Kidney (tissue), 14 donors: ENCODE data around the gene CDADC1. TPM values are rescaled to one million over a fixed set of nuclear protein-coding genes. Genes with fewer than 3 reads are reported as not detected.
A peak's percentile ranks its signal among the peaks of the same experiment; 100 is the strongest.

ENCODE experiments used
- DNase-seq, 5 donors: peaks; one replicate each; pipeline ENCODE4 v3.0.0-alpha.2; 2013 to 2020
- FAIRE-seq: peaks from 2 replicates; lab custom pipeline; 2012; peaks lifted over from hg19 to GRCh38; lab: Jason Lieb, UNC
- H3K27ac ChIP-seq, 2 donors: one replicate each; pipeline ENCODE4 v1.7.0; 2013; ENCODE audit warnings: low read depth in 2 of 2, low read length in 2 of 2, inconsistent platforms in 1 of 2
- H3K27me3 ChIP-seq: one replicate; pipeline ENCODE4 v1.7.1; 2013; ENCODE audit warnings: low read length, inconsistent platforms; ENCODE audit not compliant: control insufficient read depth, insufficient read depth
- H3K36me3 ChIP-seq, 3 donors: one replicate each; pipeline versions ENCODE4 v1.7.0 to v1.7.1; 2013; ENCODE audit warnings: low read length in 3 of 3, control low read depth in 1 of 3, inconsistent platforms in 1 of 3; ENCODE audit not compliant: insufficient read depth in 3 of 3, control insufficient read depth in 2 of 3
- H3K4me1 ChIP-seq, 3 donors: one replicate each; pipeline versions ENCODE4 v1.7.0 to v1.7.1; 2013; ENCODE audit warnings: low read length in 3 of 3, inconsistent platforms in 1 of 3, low read depth in 1 of 3; ENCODE audit not compliant: control insufficient read depth in 2 of 3, insufficient read depth in 2 of 3
- H3K4me3 ChIP-seq, 3 donors: one replicate each; pipeline versions ENCODE4 v1.7.0 to v1.8.1; 2013; ENCODE audit warnings: low read length in 3 of 3, control low read depth in 1 of 3, inconsistent platforms in 1 of 3
- H3K9ac ChIP-seq, 3 donors: one replicate each; pipeline versions ENCODE4 v1.7.0 to v1.7.1; 2013; ENCODE audit warnings: low read length in 3 of 3, control low read depth in 1 of 3, inconsistent platforms in 1 of 3
- H3K9me3 ChIP-seq, 3 donors: one replicate each; pipeline versions ENCODE4 v1.7.0 to v1.7.1; 2013; ENCODE audit warnings: low read length in 3 of 3, control low read depth in 1 of 3, inconsistent platforms in 1 of 3; ENCODE audit not compliant: control insufficient read depth in 2 of 3, insufficient read depth in 1 of 3
- CTCF ChIP-seq: IDR thresholded peaks from 3 replicates; pipeline ENCODE4 v1.5.1; 2012; ENCODE audit warnings: mild to moderate bottlenecking, moderate library complexity, borderline replicate concordance; ENCODE audit not compliant: insufficient read depth; ENCODE audit errors: extremely low read depth
- intact Hi-C: fragments of 100-400 bp; cut with DNase I; formaldehyde crosslinking; loops from one replicate; pipeline ENCODE4 v1.11.1; 2022
- polyA plus RNA-seq: library from polyadenylated mRNA; stranded (reverse); fragments of 350-450 nt; fragmentation: Illumina TruSeq; extraction: RNeasy Lipid Tissue Mini Kit (QIAGEN cat#74804); gene quantifications from one replicate; pipeline ENCODE4 v1.2.3, GENCODE V29; 2014; ENCODE audit warnings: low read depth, low replicate concordance; ENCODE audit not compliant: insufficient read depth
- total RNA-seq: library from RNA; stranded (reverse); fragmentation: NEBNext Ultra II Directional; extraction: Animal tissue kit (Norgen Biotek cat#: 25700); gene quantifications from one replicate; pipeline ENCODE4 v1.2.1, GENCODE V29; 2021
- donor health status: control.
- donor health status: control.
- donor health status: control.
- donor health status: control.
- donor health status: control.
- donor health status: DM: yes; HTN: yes; CAD: no.
- donor health status: Normal renal cell carcinoma (clear cell type).

The CDADC1 gene
- total and polyA plus RNA-seq, 2 donors from 2014 or later, result 8.3 to 12.2 TPM

GRCh38 chr13:49217962-49218492 is 29.7 kb upstream of the CDADC1 start:
- Histone ChIP-seq H3K4me3 (no peak overlapping the region), H3K9ac (no peak overlapping the region), H3K4me1 (peaks cover 0 to 9% (median 0%) of the 10 kb centered on the region in 3 donors), H3K27me3 (peaks cover 26% of the 10 kb centered on the region), H3K36me3 (no peaks in the 10 kb centered on the region), H3K9me3 (no peaks in the 10 kb centered on the region), H3K27ac (no peak overlapping the region)
- FAIRE-seq (no peak), DNase-seq (peak in 2 of 5 donors; percentile 19 to 30)
- intact Hi-C loops, result no loop called here
- TF ChIP-seq CTCF, result no peak

- intact Hi-C loops, result no loop called here
- H3K9me3 ChIP-seq, result no peaks in the 10 kb centered on the region
- no peak overlapping the region for H3K9ac ChIP-seq
- peaks cover 28% of the 10 kb centered on the region for H3K27me3 ChIP-seq
- no peak overlapping the region for H3K27ac ChIP-seq
- peaks cover 0 to 9% (median 0%) of the 10 kb centered on the region in 3 donors for H3K4me1 ChIP-seq
- no peaks in the 10 kb centered on the region for H3K36me3 ChIP-seq
- peak in 4 of 5 donors; percentile 43 to 65 (median 52) for DNase-seq
- no peak for FAIRE-seq
- H3K4me3 ChIP-seq, result no peak overlapping the region
- no peak for TF ChIP-seq CTCF
Observed at GRCh38 chr13:49218493-49219051, 29.2 kb upstream of the CDADC1 start.

DNA sequence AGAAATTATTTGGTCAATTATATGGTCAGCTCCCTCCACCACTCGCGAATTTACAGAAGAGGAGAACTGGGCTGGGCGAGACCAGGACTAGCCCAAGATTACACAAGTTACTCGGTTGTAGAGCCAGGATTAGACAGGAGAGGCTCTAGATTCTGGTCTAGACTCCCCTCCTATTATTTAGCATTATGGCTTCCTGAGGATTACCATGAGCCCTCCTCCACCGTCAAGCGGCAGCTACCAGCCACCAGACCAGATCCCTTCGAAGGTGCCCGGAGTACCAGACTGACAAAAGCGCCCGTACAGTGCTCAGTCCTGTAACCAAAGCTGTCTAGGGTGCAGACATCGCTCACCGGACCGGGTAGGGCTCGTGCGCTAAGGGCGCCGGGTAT is 28.1 kb upstream of the CDADC1 start:
- Histone ChIP-seq H3K9me3 (no peaks in the 10 kb centered on the region), H3K4me1 (peaks cover 0 to 9% (median 0%) of the 10 kb centered on the region in 3 donors), H3K4me3 (peak overlapping the region in 2 of 3 donors; percentile 49 to 57), H3K36me3 (no peaks in the 10 kb centered on the region), H3K9ac (no peak overlapping the region), H3K27me3 (peaks cover 29% of the 10 kb centered on the region), H3K27ac (no peak overlapping the region)
- FAIRE-seq (no peak), DNase-seq (no peak)
- intact Hi-C loops, result no loop called here
- TF ChIP-seq CTCF, result no peak
